HG02970 (cell line): ENCODE data around the gene EHD1.

ENCODE experiments used
- ATAC-seq: cut with Tn5 transposase; IDR thresholded peaks from one replicate; pipeline ENCODE4 v1.9.1; 2021; ENCODE audit warnings: mild to moderate bottlenecking, moderate library complexity, moderate number of reproducible peaks; ENCODE audit not compliant: unreplicated experiment, low FRiP score

EHD1 gene

GRCh38 chr11:64891880-64892279 lies 13.5 kb upstream of the EHD1 start:
- ATAC-seq, result no peak

- no peak for ATAC-seq
Measured at GRCh38 chr11:64891215-64891848, 12.9 kb upstream of the EHD1 start.

- ATAC-seq, result no peak
Measured at GRCh38 chr11:64890522-64890939, 12.1 kb upstream of the EHD1 start.

DNA sequence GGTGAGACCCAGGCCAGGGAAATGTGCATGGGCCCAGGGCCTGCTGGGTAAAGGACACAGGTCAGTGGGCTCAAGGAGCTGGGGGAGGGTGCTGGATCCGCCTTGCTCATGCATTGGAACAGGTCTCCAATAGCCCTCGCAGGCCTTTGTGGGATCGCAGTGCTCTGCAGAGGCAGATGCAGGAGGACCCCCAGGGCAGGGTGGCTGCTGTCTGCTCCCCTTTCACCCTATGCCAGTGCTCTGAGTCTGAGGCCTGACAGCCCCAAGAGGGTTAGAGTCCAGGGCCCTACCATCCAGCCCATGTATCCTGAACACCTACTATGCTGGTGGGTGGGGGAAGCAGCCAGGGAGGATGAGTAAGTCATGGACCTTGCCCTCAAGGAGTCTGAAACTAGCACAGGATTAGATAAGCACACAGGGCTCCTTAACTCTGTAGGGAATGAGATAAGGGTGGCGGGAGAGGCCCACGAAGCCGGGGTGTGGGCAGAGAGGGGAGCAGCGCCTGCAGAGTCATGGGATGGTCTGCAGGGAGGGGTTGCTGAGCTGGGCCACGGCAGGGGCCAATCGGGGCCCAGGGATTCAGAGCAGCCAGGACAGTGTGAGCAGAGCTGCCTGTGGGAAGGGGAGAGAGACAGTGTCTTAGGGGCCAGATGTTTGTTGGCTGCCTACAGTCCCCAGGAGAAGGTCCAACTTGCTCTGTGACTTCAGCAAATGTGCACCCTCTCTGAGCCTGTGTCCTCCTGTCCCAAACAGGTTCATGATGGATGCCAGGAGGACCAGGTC lies 10.5 kb upstream of the EHD1 start:
- no peak for ATAC-seq

DNA sequence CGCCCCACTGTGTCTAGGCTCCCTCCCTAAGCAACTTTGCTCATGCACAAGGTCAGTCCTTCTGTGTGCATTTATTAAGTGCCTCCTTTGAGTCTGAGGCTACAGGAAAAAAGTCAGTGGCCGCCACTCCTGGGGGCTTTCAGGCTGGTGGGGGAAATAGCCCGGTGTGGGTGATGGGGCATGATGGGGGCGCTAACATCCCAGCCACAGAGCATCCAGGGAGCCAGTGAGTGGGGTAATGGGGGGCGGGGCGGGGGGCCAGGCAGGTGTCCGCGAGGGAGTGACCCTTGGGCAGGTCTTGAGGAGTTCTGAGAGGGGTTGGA lies 9.9 kb upstream of the EHD1 start:
- ATAC-seq, result no peak

- ATAC-seq, result no peak
Measured at GRCh38 chr11:64887757-64888405, 9.5 kb upstream of the EHD1 start.

- no peak for ATAC-seq
Measured at GRCh38 chr11:64887234-64887756, 8.9 kb upstream of the EHD1 start.

GRCh38 chr11:64885367-64886286 lies 7.2 kb upstream of the EHD1 start:
- no peak for ATAC-seq

DNA sequence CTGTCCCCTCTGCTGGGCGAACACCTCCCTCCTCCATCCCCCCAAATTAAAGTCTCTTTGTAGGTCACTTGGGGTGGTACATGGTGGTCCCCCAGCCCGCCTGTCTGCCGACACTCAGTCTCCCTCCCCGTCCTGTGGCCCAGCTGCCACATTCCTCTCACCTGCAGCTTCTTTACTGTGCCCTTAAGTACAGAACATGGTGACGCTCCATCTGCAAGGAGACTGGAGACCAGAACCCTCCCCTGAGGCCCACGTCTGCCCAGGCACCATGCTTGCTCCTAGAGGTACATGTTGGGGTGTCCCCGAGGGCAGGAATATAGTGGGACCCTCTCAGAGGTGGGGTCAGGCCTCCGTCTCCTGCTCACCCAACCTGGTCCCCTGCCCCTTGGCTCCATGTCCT lies 5.6 kb upstream of the EHD1 start:
- ATAC-seq, result no peak

DNA sequence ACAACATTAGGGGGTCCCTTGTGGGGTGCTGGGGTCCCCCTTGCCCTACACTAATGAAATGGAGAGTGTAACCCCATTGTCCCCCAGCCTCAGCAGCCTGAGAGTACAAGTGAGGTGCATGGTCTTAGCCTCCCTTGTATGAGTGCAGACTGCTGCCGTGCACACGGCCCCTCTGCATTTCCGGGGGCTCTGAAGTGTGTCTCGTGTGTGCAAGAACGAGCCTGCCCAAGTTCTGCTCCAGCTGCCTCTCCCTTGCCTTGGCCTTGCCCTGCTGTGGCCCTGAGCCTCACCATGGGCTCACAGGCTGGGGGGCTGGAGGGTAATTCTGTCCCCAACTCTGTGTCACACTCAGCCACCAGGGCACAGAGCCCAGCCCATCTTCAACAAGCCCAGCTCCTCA lies 5.2 kb upstream of the EHD1 start:
- no peak for ATAC-seq

DNA sequence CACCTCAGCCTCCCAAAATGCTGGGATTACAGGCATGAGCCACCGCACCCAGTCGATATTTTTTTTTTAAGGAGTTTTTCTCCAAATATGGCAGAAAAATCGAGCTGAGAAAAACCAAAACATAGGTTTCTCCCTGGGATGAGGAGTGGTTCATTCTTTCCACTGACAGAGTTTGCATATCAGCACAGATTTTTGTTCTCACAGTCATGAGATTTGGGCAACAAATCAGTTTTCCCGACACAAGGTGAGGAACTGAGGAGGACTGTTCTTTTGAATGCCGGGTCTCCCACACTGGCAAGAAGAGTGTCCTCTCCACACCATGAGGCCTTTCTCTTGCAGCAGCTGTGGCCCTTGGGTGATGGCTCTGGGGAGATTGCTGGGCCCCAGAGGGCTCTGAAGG lies 3.8 kb upstream of the EHD1 start:
- no peak for ATAC-seq

GRCh38 chr11:64881476-64881875 lies 3.1 kb upstream of the EHD1 start:
- ATAC-seq, result no peak

DNA sequence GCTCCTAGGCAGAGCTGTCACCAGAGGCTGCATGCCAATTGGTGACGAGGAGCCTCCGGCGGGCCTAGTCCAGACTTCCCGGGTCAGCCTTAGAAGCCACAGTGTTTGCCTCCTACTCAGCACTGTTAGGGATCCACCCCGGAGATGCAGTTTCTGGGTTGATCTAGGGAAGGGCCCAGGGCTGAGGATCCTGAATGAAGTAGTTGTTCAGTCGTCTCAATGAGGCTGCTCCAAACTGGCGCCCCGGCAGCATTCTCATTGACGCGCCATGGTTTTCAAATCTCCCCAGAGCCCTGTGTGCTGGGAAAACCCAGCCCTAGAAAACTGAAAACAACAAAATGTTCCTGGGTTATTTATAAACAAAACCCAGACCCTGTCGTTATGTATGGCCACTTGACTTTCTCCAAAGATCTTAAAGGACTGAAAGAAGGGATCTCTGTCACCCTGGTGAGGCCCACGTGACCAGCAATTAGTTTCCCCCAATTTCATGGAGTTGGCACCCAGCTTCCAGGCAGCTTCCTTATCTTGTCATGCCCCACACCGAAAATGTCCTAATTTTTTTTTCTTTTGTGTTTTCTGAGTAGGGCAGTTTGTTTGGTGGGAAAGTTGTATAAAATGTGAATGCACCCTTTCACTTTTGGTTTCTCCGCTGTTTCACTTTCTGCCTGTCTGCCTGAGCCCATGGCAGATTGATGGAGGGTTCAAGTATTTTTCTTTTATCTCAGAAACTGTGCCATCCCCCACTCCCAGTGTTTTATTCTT lies 2.0 kb upstream of the EHD1 start:
- ATAC-seq, result no peak

GRCh38 chr11:64879244-64879900 lies 951 bp upstream of the EHD1 start:
- ATAC-seq, result peak; percentile 0

DNA sequence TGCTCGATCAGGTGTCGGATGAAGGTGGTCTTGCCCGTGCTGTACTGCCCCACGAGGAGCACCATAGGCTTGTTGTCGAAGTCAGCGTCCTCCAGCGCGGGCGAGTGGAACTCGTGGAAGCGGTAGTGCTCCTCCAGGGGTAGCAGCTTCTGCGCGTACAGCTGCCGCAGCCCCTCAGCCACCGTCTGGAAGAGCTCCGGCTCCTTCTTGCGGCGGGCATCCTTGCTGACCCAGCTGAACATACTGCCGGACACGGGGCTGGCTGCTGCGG lies 263 bp downstream of the EHD1 start:
- no peak for ATAC-seq

DNA sequence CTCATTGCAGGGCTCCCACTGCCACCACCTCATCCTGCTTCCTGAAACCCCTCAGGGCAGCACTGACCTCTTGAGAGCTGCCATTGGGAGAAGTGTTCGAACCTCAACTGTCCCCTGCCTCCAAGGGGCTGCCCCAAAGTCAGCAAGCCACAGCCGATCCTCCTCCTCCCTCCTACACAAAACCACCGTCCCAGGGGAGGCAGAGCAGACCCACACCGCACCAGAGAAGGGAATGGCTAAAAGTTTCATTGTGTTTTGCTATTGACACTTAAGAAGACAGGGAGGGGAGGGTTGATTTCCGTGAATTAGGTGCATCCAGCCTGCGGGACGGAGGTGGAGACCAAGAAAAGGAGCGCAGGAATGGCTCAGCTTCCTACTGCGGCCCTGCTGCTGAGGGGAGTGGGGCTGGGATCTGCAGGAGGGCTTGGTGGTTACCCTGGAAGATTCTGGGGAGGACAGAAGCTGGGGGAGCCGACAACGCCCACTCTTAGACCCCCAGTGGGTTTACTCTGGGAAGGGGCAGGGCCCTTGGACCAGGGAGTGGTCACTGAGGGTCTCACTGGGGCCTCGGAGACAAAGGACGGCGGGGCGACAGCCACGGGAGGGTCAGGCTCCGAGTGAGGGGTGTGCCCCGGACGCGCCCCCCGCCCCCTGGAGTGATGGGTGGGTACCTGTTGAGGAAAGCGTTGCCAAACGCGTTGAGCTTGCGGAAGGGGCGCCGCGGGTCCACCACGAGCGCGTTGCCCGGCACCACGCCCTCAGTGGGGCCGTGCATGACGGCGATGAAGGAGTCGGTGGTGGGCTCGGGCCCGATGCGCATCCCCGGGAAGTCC lies 815 bp downstream of the EHD1 start:
- peak; percentile 0 for ATAC-seq

GRCh38 chr11:64876835-64877341 lies 1.5 kb downstream of the EHD1 start:
- no peak for ATAC-seq

- ATAC-seq, result no peak
Measured at GRCh38 chr11:64876229-64876750, 2.1 kb downstream of the EHD1 start.
